GM21825 (cell line): ENCODE measurements around the gene GGTLC1.

Experiments used
- ATAC-seq: cut with Tn5 transposase; IDR thresholded peaks from one replicate; pipeline ENCODE4 v1.9.1; 2021; ENCODE audit warnings: mild to moderate bottlenecking, moderate library complexity; ENCODE audit not compliant: unreplicated experiment

The GGTLC1 gene

GRCh38 chr20:23966927-23967615 is 21.5 kb downstream of the GGTLC1 start:
- ATAC-seq, result no peak

- ATAC-seq, result no peak
Observed at GRCh38 chr20:23966298-23966697, 22.3 kb downstream of the GGTLC1 start.

- ATAC-seq, result no peak
Observed at GRCh38 chr20:23963941-23964340, 24.6 kb downstream of the GGTLC1 start.

- no peak for ATAC-seq
Observed at GRCh38 chr20:23962272-23962671, 26.3 kb downstream of the GGTLC1 start.

- ATAC-seq, result no peak
Observed at GRCh38 chr20:23959054-23959453, 29.5 kb downstream of the GGTLC1 start.

GRCh38 chr20:23955896-23956295 is 32.7 kb downstream of the GGTLC1 start:
- no peak for ATAC-seq

- ATAC-seq, result no peak
Observed at GRCh38 chr20:23954008-23954745, 34.4 kb downstream of the GGTLC1 start.

GRCh38 chr20:23946206-23946605 is 42.4 kb downstream of the GGTLC1 start:
- no peak for ATAC-seq

GRCh38 chr20:23943304-23943703 is 45.3 kb downstream of the GGTLC1 start:
- no peak for ATAC-seq

GRCh38 chr20:23939641-23940040 is 48.9 kb downstream of the GGTLC1 start:
- ATAC-seq, result no peak

- no peak for ATAC-seq
Observed at GRCh38 chr20:23939063-23939462, 49.5 kb downstream of the GGTLC1 start.

GRCh38 chr20:23938118-23938438 is 50.5 kb downstream of the GGTLC1 start:
- ATAC-seq, result no peak

- ATAC-seq, result no peak
Observed at GRCh38 chr20:23937303-23938117, 51.1 kb downstream of the GGTLC1 start.
